DMS153 treated with DMSO at 0.1 percent for 48 hours (cell line): ENCODE data around the gene NR2C2AP.
"Not testable (repeated sequence)": the region's sequence is repeated elsewhere in the genome, so short reads cannot be mapped to it uniquely, and the experiment has no call there.

Experiments used
- DNase-seq: peaks from one replicate; lab custom pipeline; 2025; ENCODE audit not compliant: unreplicated experiment; lab: John Stamatoyannopoulos, UW

The NR2C2AP gene

GRCh38 chr19:19203012-19203856 is at the start of gene NR2C2AP:
TSS of gene NR2C2AP (minus strand) at chr19:19203414. CDS start at chr19:19203060, 354 bp downstream.
- peak; percentile 91 for DNase-seq

- DNase-seq: no peak
Observed at GRCh38 chr19:19250196-19250801, 47.1 kb upstream of the NR2C2AP start.

GRCh38 chr19:19240476-19240875 is 37.3 kb upstream of the NR2C2AP start:
- no peak for DNase-seq

- no peak for DNase-seq
Observed at GRCh38 chr19:19239675-19240074, 36.5 kb upstream of the NR2C2AP start.

GRCh38 chr19:19238126-19238894 is 35.1 kb upstream of the NR2C2AP start:
- DNase-seq: no peak

GRCh38 chr19:19236173-19236572 is 33.0 kb upstream of the NR2C2AP start:
- no peak for DNase-seq

GRCh38 chr19:19234220-19234816 is 31.1 kb upstream of the NR2C2AP start:
- no peak for DNase-seq

GRCh38 chr19:19232261-19232721 is 29.1 kb upstream of the NR2C2AP start:
- DNase-seq: no peak

- DNase-seq: no peak
Observed at GRCh38 chr19:19230999-19231398, 27.8 kb upstream of the NR2C2AP start.

GRCh38 chr19:19229701-19230100 is 26.5 kb upstream of the NR2C2AP start:
- no peak for DNase-seq

GRCh38 chr19:19227217-19227616 is 24.0 kb upstream of the NR2C2AP start:
- no peak for DNase-seq

- DNase-seq: no peak
Observed at GRCh38 chr19:19226663-19227062, 23.4 kb upstream of the NR2C2AP start.

GRCh38 chr19:19226204-19226603 is 23.0 kb upstream of the NR2C2AP start:
- no peak for DNase-seq

- peak; percentile 65 for DNase-seq
Observed at GRCh38 chr19:19224852-19225494, 21.8 kb upstream of the NR2C2AP start.

GRCh38 chr19:19224150-19224851 is 21.1 kb upstream of the NR2C2AP start:
- DNase-seq: no peak

GRCh38 chr19:19223636-19224035 is 20.4 kb upstream of the NR2C2AP start:
- DNase-seq: no peak

- DNase-seq: no peak
Observed at GRCh38 chr19:19223060-19223459, 19.8 kb upstream of the NR2C2AP start.

- DNase-seq: not testable (repeated sequence)
Observed at GRCh38 chr19:19221000-19221399, 17.8 kb upstream of the NR2C2AP start.

GRCh38 chr19:19218911-19219310 is 15.7 kb upstream of the NR2C2AP start:
- no peak for DNase-seq

- DNase-seq: no peak
Observed at GRCh38 chr19:19217099-19217498, 13.9 kb upstream of the NR2C2AP start.
